MCF 10A (cell line): ENCODE results near the gene CDYL. TPM values are rescaled to one million over a fixed set of nuclear protein-coding genes. Genes with fewer than 3 reads are reported as not detected.

ENCODE experiments used
- BruUV-seq: library from RNA; stranded (reverse); fragments of 400-500 nt; replicated peaks from 2 replicates; lab custom pipeline; 2021; lab: Mats Ljungman, UMichigan
- CTCF ChIA-PET: fragments of 300-600 bp; sonication (Branson Sonifier 250); formaldehyde crosslinking; extraction: SDS; loops from one replicate; lab custom pipeline; 2021; ENCODE audit warnings: antibody characterized with exemption, inconsistent platforms; lab: Yijun Ruan, JAX
- POLR2A ChIA-PET: fragments of 300-600, 350-650 bp; sonication (Branson Sonifier 250); formaldehyde crosslinking; extraction: SDS; loops from one replicate; lab custom pipeline; 2020; ENCODE audit warnings: antibody characterized with exemption, inconsistent platforms; lab: Yijun Ruan, JAX
- DNase-seq: peaks from one replicate; pipeline ENCODE4 v3.0.0-alpha.2; 2018; ENCODE audit not compliant: unreplicated experiment
- H3K27ac Mint-ChIP-seq: one replicate; pipeline ENCODE4 v1.8.0; 2022; ENCODE audit warnings: mild to moderate bottlenecking, low read depth, mixed read lengths; ENCODE audit not compliant: unreplicated experiment
- H3K27me3 Mint-ChIP-seq: one replicate; pipeline ENCODE4 v1.8.0; 2022; ENCODE audit warnings: mixed read lengths; ENCODE audit not compliant: insufficient read depth, unreplicated experiment
- H3K36me3 Mint-ChIP-seq: one replicate; pipeline ENCODE4 v1.8.0; 2022; ENCODE audit warnings: mild to moderate bottlenecking, moderate library complexity, mixed read lengths; ENCODE audit not compliant: insufficient read depth, unreplicated experiment
- H3K4me1 Mint-ChIP-seq: one replicate; pipeline ENCODE4 v1.8.0; 2022; ENCODE audit warnings: mixed read lengths; ENCODE audit not compliant: insufficient read depth, unreplicated experiment
- H3K4me3 Mint-ChIP-seq: one replicate; pipeline ENCODE4 v1.8.0; 2022; ENCODE audit warnings: mild to moderate bottlenecking, moderate library complexity, mixed read lengths; ENCODE audit not compliant: unreplicated experiment
- H3K9me3 Mint-ChIP-seq: one replicate; pipeline ENCODE4 v1.8.0; 2022; ENCODE audit warnings: mixed read lengths; ENCODE audit not compliant: unreplicated experiment
- CTCF ChIP-seq: fragments of 200-600 bp; IDR thresholded peaks from one replicate; pipeline ENCODE4 v1.8.0; 2022; ENCODE audit warnings: antibody characterized with exemption, mild to moderate bottlenecking; ENCODE audit not compliant: unreplicated experiment
- intact Hi-C: fragments of 100-400 bp; cut with micrococcal nuclease; formaldehyde crosslinking; loops from 2 replicates; pipeline ENCODE4 v1.14.1; 2022
- total RNA-seq: library from RNA; stranded (reverse); gene quantifications from 2 replicates; pipeline ENCODE4 v1.2.3, GENCODE V29; 2022

The CDYL gene
- total RNA-seq, 1 experiment from 2014 or later, result 48.9 TPM

GRCh38 chr6:4979426-4979825 is 203.2 kb downstream of the CDYL start:
- H3K9me3 Mint-ChIP-seq, result peaks cover 13% of the 10 kb centered on the region
- ChIA-PET POLR2A (no interaction called here), CTCF (no interaction called here)
- DNase-seq, result no peak
- H3K36me3 Mint-ChIP-seq, result no peaks in the 10 kb centered on the region
- no TSS peak for BruUV-seq
- H3K4me3 Mint-ChIP-seq, result no peak overlapping the region
- no peak for TF ChIP-seq CTCF
- no peaks in the 10 kb centered on the region for H3K4me1 Mint-ChIP-seq
- no peaks in the 10 kb centered on the region for H3K27me3 Mint-ChIP-seq
- intact Hi-C loops, result no loop called here
- H3K27ac Mint-ChIP-seq, result no peak overlapping the region

- BruUV-seq, result no TSS peak
- Mint-ChIP-seq H3K27me3 (no peaks in the 10 kb centered on the region), H3K27ac (no peak overlapping the region), H3K4me3 (no peak overlapping the region), H3K4me1 (peaks cover 6% of the 10 kb centered on the region), H3K9me3 (peaks cover 6% of the 10 kb centered on the region), H3K36me3 (no peaks in the 10 kb centered on the region)
- POLR2A ChIA-PET, result interaction anchor here (0.6 to 0.9 kb wide), 3 partner anchors 12 to 722 kb away, joined by 3 to 4 read pairs (median 3); no protein-coding TSS in a partner anchor
- CTCF ChIA-PET, result no interaction called here
- TF ChIP-seq CTCF, result no peak
- DNase-seq, result no peak
- intact Hi-C loops, result no loop called here
Measured at GRCh38 chr6:4981761-4982160, 205.6 kb downstream of the CDYL start.

GRCh38 chr6:4983322-4983721 is 207.1 kb downstream of the CDYL start:
- ChIA-PET POLR2A (interaction anchor here (0.7 kb wide), 1 partner anchor 688 kb away, joined by 3 read pairs; no protein-coding TSS in a partner anchor), CTCF (no interaction called here)
- no TSS peak for BruUV-seq
- no peak overlapping the region for H3K27ac Mint-ChIP-seq
- H3K4me1 Mint-ChIP-seq, result peaks cover 6% of the 10 kb centered on the region
- H3K27me3 Mint-ChIP-seq, result no peaks in the 10 kb centered on the region
- H3K4me3 Mint-ChIP-seq, result no peak overlapping the region
- no peaks in the 10 kb centered on the region for H3K9me3 Mint-ChIP-seq
- no peak for DNase-seq
- TF ChIP-seq CTCF, result no peak
- H3K36me3 Mint-ChIP-seq, result no peaks in the 10 kb centered on the region
- intact Hi-C loops, result no loop called here

GRCh38 chr6:4986999-4987398 is 210.8 kb downstream of the CDYL start:
- H3K36me3 Mint-ChIP-seq, result peaks cover 7% of the 10 kb centered on the region
- no peak overlapping the region for H3K27ac Mint-ChIP-seq
- H3K9me3 Mint-ChIP-seq, result no peaks in the 10 kb centered on the region
- no peak overlapping the region for H3K4me3 Mint-ChIP-seq
- DNase-seq, result no peak
- H3K27me3 Mint-ChIP-seq, result no peaks in the 10 kb centered on the region
- ChIA-PET CTCF (no interaction called here), POLR2A (interaction anchor here (1.1 kb wide), 1 partner anchor 16 kb away, joined by 3 read pairs; the partner anchor contains the start of gene RPP40)
- TF ChIP-seq CTCF, result no peak
- BruUV-seq, result no TSS peak
- intact Hi-C loops, result no loop called here
- peaks cover 6% of the 10 kb centered on the region for H3K4me1 Mint-ChIP-seq
